Peyer's patch (tissue), 4 donors: ENCODE results near the gene PDZD2. TPM values are rescaled to one million over a fixed set of nuclear protein-coding genes. Genes with fewer than 3 reads are reported as not detected.

Source experiments
- DNase-seq, 3 donors: peaks; one replicate each; pipeline ENCODE4 v3.0.0-alpha.2; 2017 to 2019
- H3K27ac ChIP-seq, 4 donors: fragments of 200-600 bp; sonication (generic); one replicate each; pipeline ENCODE4 v1.5.1; 2016 to 2019
- H3K27me3 ChIP-seq, 2 donors: fragments of 200-600 bp; sonication (generic); one replicate each; pipeline ENCODE4 v1.5.1; 2019
- H3K36me3 ChIP-seq, 3 donors: fragments of 200-600 bp; sonication (generic); one replicate each; pipeline ENCODE4 v1.5.1; 2016 to 2019
- H3K4me1 ChIP-seq, 4 donors: fragments of 200-600 bp; sonication (generic); one replicate each; pipeline ENCODE4 v1.5.1; 2016 to 2019
- H3K4me3 ChIP-seq, 4 donors: fragments of 200-600 bp; sonication (generic); 1 replicate in 3 of 4; 2 replicates in 1 of 4; pipeline ENCODE4 v1.5.1; 2016 to 2019; ENCODE audit warnings: mild to moderate bottlenecking in 1 of 4
- H3K9me3 ChIP-seq, 4 donors: fragments of 200-600 bp; sonication (generic); one replicate each; pipeline ENCODE4 v1.5.1; 2016 to 2019; ENCODE audit warnings: mild to moderate bottlenecking in 1 of 4
- POLR2A ChIP-seq, 2 donors: fragments of 450-650 bp; IDR thresholded peaks; one replicate each; pipeline ENCODE4 v1.5.1; 2017; ENCODE audit warnings: antibody characterized with exemption in 2 of 2, mild to moderate bottlenecking in 2 of 2, moderate library complexity in 2 of 2
- small RNA-seq, 2 donors: library from RNA; depleted of rRNA; stranded (forward); fragments of <200 nt; gene quantifications; one replicate each; pipeline ENCODE3, GENCODE V24; 2016
- total RNA-seq, 4 donors: library from RNA; depleted of rRNA; stranded (reverse); fragments of >200 nt; gene quantifications; one replicate each; pipeline ENCODE4 v1.1.0, GENCODE V29; 2016
- TF ChIP-seq, protein P1 (sequence below), 6 experiments: fragments of 450-650 bp in 4 of 6; fragments of 200-600 bp in 2 of 6; sonication (generic) in 1 of 6; IDR thresholded peaks; one replicate each; pipeline ENCODE4 v1.5.1; 2017 to 2019; ENCODE audit warnings: antibody characterized with exemption in 6 of 6, mild to moderate bottlenecking in 3 of 6, moderate library complexity in 1 of 6

The PDZD2 gene
- total RNA-seq, 4 donors from 2014 or later: 0.53 to 7.4 (median 3.0) TPM

DNA sequence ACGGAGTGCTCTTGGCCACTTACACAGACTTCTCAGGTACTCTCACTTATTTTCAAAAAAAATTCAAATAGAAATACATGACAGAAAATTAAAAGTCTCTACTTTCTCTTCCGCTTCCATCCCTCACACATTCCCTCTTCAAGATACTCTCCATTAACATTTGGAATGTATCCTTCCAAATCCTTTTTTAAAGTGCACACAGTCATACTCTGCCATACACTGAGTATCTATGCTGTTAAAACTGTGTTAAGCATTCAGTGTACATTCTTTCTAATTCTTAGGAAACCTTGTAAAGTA, 519.7 kb downstream of the PDZD2 start:
- H3K27me3 ChIP-seq: no peaks in the 10 kb centered on the region
- H3K36me3 ChIP-seq: peaks cover 0 to 4% (median 0%) of the 10 kb centered on the region in 3 donors
- peaks cover 0 to 29% (median 2%) of the 10 kb centered on the region in 4 donors for H3K4me1 ChIP-seq
- DNase-seq: no peak
- H3K9me3 ChIP-seq: no peaks in the 10 kb centered on the region
- H3K27ac ChIP-seq: no peak overlapping the region
- TF ChIP-seq, protein P1, sequence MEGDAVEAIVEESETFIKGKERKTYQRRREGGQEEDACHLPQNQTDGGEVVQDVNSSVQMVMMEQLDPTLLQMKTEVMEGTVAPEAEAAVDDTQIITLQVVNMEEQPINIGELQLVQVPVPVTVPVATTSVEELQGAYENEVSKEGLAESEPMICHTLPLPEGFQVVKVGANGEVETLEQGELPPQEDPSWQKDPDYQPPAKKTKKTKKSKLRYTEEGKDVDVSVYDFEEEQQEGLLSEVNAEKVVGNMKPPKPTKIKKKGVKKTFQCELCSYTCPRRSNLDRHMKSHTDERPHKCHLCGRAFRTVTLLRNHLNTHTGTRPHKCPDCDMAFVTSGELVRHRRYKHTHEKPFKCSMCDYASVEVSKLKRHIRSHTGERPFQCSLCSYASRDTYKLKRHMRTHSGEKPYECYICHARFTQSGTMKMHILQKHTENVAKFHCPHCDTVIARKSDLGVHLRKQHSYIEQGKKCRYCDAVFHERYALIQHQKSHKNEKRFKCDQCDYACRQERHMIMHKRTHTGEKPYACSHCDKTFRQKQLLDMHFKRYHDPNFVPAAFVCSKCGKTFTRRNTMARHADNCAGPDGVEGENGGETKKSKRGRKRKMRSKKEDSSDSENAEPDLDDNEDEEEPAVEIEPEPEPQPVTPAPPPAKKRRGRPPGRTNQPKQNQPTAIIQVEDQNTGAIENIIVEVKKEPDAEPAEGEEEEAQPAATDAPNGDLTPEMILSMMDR (IDR thresholded peaks at IDR 0.05): no peak
- TF ChIP-seq POLR2A (IDR thresholded peaks at IDR 0.05): no peak
- no peak overlapping the region for H3K4me3 ChIP-seq

DNA sequence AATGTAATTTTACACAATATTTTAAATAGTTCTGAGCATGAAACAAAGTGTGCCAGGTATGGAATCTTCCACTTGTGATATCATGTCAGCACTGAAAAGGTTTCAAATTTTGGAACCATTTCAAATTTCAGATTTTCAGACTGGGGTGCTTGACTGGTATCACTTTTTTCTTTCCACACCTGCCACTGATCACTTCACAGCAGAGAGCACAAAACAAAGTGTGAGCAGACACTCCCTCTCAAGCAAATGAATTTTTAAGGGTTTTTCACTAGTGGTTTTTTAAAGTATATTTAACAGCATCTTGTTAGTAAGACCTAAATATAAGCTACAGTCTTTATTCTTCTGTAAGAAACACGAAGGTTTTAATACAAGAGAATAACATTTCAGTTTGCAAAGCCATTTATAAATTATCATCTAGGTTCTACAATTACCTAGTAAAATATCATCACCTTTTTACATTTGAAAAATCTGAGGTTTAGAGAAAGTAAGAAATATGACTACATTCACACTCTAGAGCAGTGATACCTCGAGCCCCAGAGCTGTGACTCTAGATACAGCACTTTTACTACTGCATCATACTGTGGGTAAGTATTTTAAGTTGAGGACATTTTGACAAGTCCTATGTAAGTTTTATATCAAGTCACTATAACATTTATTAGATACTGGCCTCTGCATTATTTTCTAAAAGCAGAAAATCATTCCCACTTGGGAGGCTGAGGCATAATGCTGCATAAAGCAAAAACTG, 520.6 kb downstream of the PDZD2 start:
- H3K27ac ChIP-seq: no peak overlapping the region
- no peaks in the 10 kb centered on the region for H3K27me3 ChIP-seq
- H3K36me3 ChIP-seq: peaks cover 0 to 4% (median 0%) of the 10 kb centered on the region in 3 donors
- H3K4me3 ChIP-seq: no peak overlapping the region
- TF ChIP-seq, protein P1 (IDR thresholded peaks at IDR 0.05): no peak
- TF ChIP-seq POLR2A (IDR thresholded peaks at IDR 0.05): no peak
- no peaks in the 10 kb centered on the region for H3K9me3 ChIP-seq
- no peak for DNase-seq
- H3K4me1 ChIP-seq: peaks cover 0 to 20% (median 3%) of the 10 kb centered on the region in 4 donors

DNA sequence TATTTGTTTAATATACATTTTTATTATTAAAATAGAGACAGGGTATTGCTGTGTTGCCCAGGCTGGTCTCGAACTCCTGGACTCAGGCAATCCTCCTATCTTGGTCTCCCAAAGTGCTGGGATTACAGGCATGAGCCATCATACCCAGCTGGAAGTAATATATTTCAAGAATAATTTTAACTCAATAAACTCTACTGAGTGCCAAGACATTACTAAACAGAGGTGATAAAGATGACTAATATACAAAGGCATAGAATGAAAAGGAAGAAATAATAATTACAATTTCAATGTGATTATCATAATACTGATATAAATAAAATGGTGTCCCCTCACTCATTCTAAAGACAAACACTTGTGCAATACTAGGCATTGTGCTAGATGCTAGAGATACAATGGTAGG, 521.3 kb downstream of the PDZD2 start:
- no peaks in the 10 kb centered on the region for H3K27me3 ChIP-seq
- H3K9me3 ChIP-seq: no peaks in the 10 kb centered on the region
- peaks cover 0 to 19% (median 3%) of the 10 kb centered on the region in 4 donors for H3K4me1 ChIP-seq
- TF ChIP-seq, protein P1 (IDR thresholded peaks at IDR 0.05): no peak
- TF ChIP-seq POLR2A (IDR thresholded peaks at IDR 0.05): no peak
- no peak overlapping the region for H3K4me3 ChIP-seq
- H3K27ac ChIP-seq: no peak overlapping the region
- peaks cover 0 to 4% (median 0%) of the 10 kb centered on the region in 3 donors for H3K36me3 ChIP-seq
- no peak for DNase-seq

Small RNA genes lying within 50 kb of the gene (small RNA-seq; reads per million reads assigned to genes)
- gene AC025458.1 (0 reads per million in 2 donors), gene MIR4279 (0 reads per million in 2 donors), gene RF00019 (0 reads per million in 2 donors), gene RNU6-358P (0 reads per million in 2 donors), gene RNU6-363P (0 reads per million in 2 donors), gene RNU6-760P (0 reads per million in 2 donors)

Other genes with a start within 250 kb of the PDZD2 start
- 100 to 1,000 TPM in 1 of 4 donors, 10 to 100 TPM in 3; 41.9 to 142 (median 59.0) TPM for gene DROSHA, start 107.0 kb upstream of the PDZD2 start, total RNA-seq
- gene C5orf22, start 106.8 kb upstream of the PDZD2 start, total RNA-seq: 10 to 100 TPM in 3 of 4 donors, 1 to 10 TPM in 1; 5.5 to 29.7 (median 13.5) TPM